HEK293 (cell line): ENCODE data around the gene NOVA2.

Experiments used
- CTCF ChIA-PET: fragments of 350-600 bp; formaldehyde crosslinking; extraction: SDS; loops from one replicate; lab custom pipeline; 2021; ENCODE audit warnings: antibody characterized with exemption; lab: Yijun Ruan, JAX
- POLR2A ChIA-PET: fragments of 300-600 bp; formaldehyde crosslinking; extraction: SDS; loops from one replicate; lab custom pipeline; 2020; ENCODE audit warnings: antibody characterized with exemption, inconsistent platforms; lab: Yijun Ruan, JAX
- H3K27ac ChIP-seq: fragments of 200-500 bp; sonication (Bioruptor generic); 2 replicates; pipeline ENCODE4 v1.5.1; 2014; ENCODE audit warnings: low read depth, low read length, control low read depth, inconsistent platforms; ENCODE audit errors: extremely low read depth
- H3K36me3 ChIP-seq, 2 experiments: fragments of 200-500 bp in 1 of 2; sonication (Bioruptor generic) in 1 of 2; 1 replicate in 1 of 2; 2 replicates in 1 of 2; pipeline ENCODE4 v1.5.1; 2014 to 2017; ENCODE audit warnings: inconsistent platforms in 2 of 2, low read length in 2 of 2; ENCODE audit not compliant: control insufficient read depth in 2 of 2, insufficient read depth in 1 of 2
- H3K4me1 ChIP-seq: fragments of 200-500 bp; sonication (Bioruptor generic); 2 replicates; pipeline ENCODE4 v1.5.1; 2014; ENCODE audit warnings: mild to moderate bottlenecking, low read length, inconsistent platforms; ENCODE audit not compliant: control insufficient read depth, insufficient read depth
- H3K4me3 ChIP-seq: 2 replicates; pipeline ENCODE4 v1.5.1; 2011; ENCODE audit warnings: low read depth, mild to moderate bottlenecking, control low read depth, low read length, moderate library complexity
- H3K9me3 ChIP-seq: fragments of 200-500 bp; sonication (Bioruptor generic); 2 replicates; pipeline ENCODE4 v1.5.1; 2014; ENCODE audit warnings: low read depth, low read length, inconsistent platforms; ENCODE audit not compliant: control insufficient read depth, insufficient read depth
- BCL11A ChIP-seq: fragments of 450-650 bp; formaldehyde crosslinking; IDR thresholded peaks from 2 replicates; pipeline ENCODE4 v1.5.1; 2016; ENCODE audit warnings: low read depth, missing biosample characterization, missing genetic modification characterization
- EGR2 ChIP-seq: fragments of 450-650 bp; formaldehyde crosslinking; IDR thresholded peaks from 2 replicates; pipeline ENCODE4 v1.5.1; 2016; ENCODE audit warnings: low read depth, missing biosample characterization, missing genetic modification characterization
- GLIS1 ChIP-seq: fragments of 450-650 bp; formaldehyde crosslinking; IDR thresholded peaks from 2 replicates; pipeline ENCODE4 v1.5.1; 2016; ENCODE audit warnings: missing biosample characterization, missing genetic modification characterization
- GLIS2 ChIP-seq: fragments of 450-650 bp; formaldehyde crosslinking; IDR thresholded peaks from 2 replicates; pipeline ENCODE4 v1.5.1; 2016; ENCODE audit warnings: missing biosample characterization, missing genetic modification characterization
- HIC1 ChIP-seq: fragments of 450-650 bp; formaldehyde crosslinking; IDR thresholded peaks from 2 replicates; pipeline ENCODE4 v1.5.1; 2016; ENCODE audit warnings: missing biosample characterization, missing genetic modification characterization
- KLF1 ChIP-seq: fragments of 450-650 bp; formaldehyde crosslinking; IDR thresholded peaks from 2 replicates; pipeline ENCODE4 v1.5.1; 2016; ENCODE audit warnings: missing biosample characterization, missing genetic modification characterization
- KLF17 ChIP-seq: fragments of 450-650 bp; formaldehyde crosslinking; IDR thresholded peaks from 2 replicates; pipeline ENCODE4 v1.5.1; 2016; ENCODE audit warnings: missing biosample characterization, missing genetic modification characterization
- SP2 ChIP-seq: fragments of 450-650 bp; formaldehyde crosslinking; IDR thresholded peaks from 2 replicates; pipeline ENCODE4 v1.5.1; 2016; ENCODE audit warnings: missing biosample characterization, missing genetic modification characterization
- SP3 ChIP-seq: fragments of 450-650 bp; formaldehyde crosslinking; IDR thresholded peaks from 2 replicates; pipeline ENCODE4 v1.5.1; 2016; ENCODE audit warnings: missing biosample characterization, missing genetic modification characterization
- SP7 ChIP-seq: fragments of 450-650 bp; formaldehyde crosslinking; IDR thresholded peaks from 2 replicates; pipeline ENCODE4 v1.5.1; 2016; ENCODE audit warnings: missing biosample characterization, missing genetic modification characterization
- ZBTB48 ChIP-seq: fragments of 450-650 bp; formaldehyde crosslinking; IDR thresholded peaks from 2 replicates; pipeline ENCODE4 v1.5.1; 2016; ENCODE audit warnings: missing biosample characterization, missing genetic modification characterization
- ZBTB6 ChIP-seq: fragments of 450-650 bp; formaldehyde crosslinking; IDR thresholded peaks from 2 replicates; pipeline ENCODE4 v1.5.1; 2017; ENCODE audit warnings: missing biosample characterization, missing genetic modification characterization
- ZBTB7A ChIP-seq: fragments of 450-650 bp; formaldehyde crosslinking; IDR thresholded peaks from 2 replicates; pipeline ENCODE4 v1.5.1; 2016; ENCODE audit warnings: low read depth, missing biosample characterization, missing genetic modification characterization
- ZFHX2 ChIP-seq: fragments of 450-650 bp; formaldehyde crosslinking; conservative IDR thresholded peaks from 2 replicates; pipeline ENCODE4 v1.5.1; 2016; ENCODE audit warnings: missing biosample characterization, missing genetic modification characterization
- ZNF24 ChIP-seq: fragments of 450-650 bp; formaldehyde crosslinking; IDR thresholded peaks from 2 replicates; pipeline ENCODE4 v1.5.1; 2016; ENCODE audit warnings: missing biosample characterization, missing genetic modification characterization
- ZNF335 ChIP-seq: fragments of 450-650 bp; formaldehyde crosslinking; conservative IDR thresholded peaks from 2 replicates; pipeline ENCODE4 v1.5.1; 2016; ENCODE audit warnings: missing biosample characterization, missing genetic modification characterization
- ZNF404 ChIP-seq: fragments of 450-650 bp; formaldehyde crosslinking; IDR thresholded peaks from 2 replicates; pipeline ENCODE4 v1.5.1; 2017; ENCODE audit warnings: missing biosample characterization, missing genetic modification characterization
- ZNF629 ChIP-seq: fragments of 450-650 bp; formaldehyde crosslinking; IDR thresholded peaks from 2 replicates; pipeline ENCODE4 v1.5.1; 2017; ENCODE audit warnings: missing biosample characterization, missing genetic modification characterization
- ZNF707 ChIP-seq: fragments of 450-650 bp; formaldehyde crosslinking; IDR thresholded peaks from 2 replicates; pipeline ENCODE4 v1.5.1; 2016; ENCODE audit warnings: missing biosample characterization, missing genetic modification characterization
- TF ChIP-seq, protein P1 (sequence below): fragments of 450-650 bp; formaldehyde crosslinking; IDR thresholded peaks from 2 replicates; pipeline ENCODE4 v1.5.1; 2016; ENCODE audit warnings: missing biosample characterization, missing genetic modification characterization
- TF ChIP-seq, protein P2 (sequence below): fragments of 450-650 bp; formaldehyde crosslinking; IDR thresholded peaks from 2 replicates; pipeline ENCODE4 v1.5.1; 2016; ENCODE audit warnings: missing biosample characterization, missing genetic modification characterization
- TF ChIP-seq, protein P3 (sequence below): fragments of 450-650 bp; formaldehyde crosslinking; IDR thresholded peaks from 2 replicates; pipeline ENCODE4 v1.5.1; 2016; ENCODE audit warnings: missing biosample characterization, missing genetic modification characterization

The NOVA2 gene

DNA sequence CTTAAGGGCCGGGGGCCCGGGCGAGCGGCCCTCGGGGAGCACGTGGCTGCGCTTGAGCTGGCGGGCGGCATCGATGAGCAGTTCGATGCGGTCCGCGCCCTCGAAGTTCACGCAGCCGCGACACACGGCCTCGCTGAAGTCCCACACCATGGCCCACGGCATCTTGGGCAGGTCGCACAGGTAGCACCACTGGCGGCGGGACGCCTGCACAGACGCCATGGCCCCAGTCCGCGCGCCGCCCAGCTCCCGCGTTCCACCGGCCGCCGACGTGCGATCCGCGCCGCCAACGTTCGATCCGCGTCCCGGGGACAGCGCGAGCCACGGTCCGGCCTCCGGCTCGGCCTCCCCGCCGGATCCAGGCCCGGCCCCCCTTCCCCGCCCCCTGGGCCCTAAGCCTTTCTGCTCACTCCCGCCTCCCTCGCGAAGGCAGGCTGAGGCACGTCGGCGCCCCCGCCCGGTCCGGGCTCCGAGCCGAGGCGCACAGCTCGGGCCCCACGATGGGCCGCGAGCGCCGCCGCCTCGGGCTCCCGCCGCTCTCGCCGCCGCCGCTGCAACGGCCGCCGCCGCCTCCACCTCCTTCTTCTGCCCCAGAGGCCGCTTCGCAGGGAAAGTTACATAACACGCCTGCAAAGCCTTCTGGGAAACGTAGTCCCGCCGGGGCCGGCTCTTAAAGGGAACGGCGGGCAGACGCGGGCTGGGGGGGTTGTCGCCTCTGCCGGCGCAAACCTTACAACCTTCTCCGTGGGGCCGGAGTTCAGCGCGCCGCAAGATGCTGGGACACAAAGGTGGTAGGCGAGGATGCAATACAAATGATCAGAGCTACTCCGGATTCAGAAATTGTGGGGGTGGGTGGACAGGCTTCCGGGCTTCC, 87.9 kb downstream of the NOVA2 start, which contains the start of gene IRF2BP1 (continued):
- TF ChIP-seq ZBTB6 (tag by site-specific recombination) (0 out of 2 replicates have a peak, but pooled peaks have one; percentile 37), ZFHX2 (tag by site-specific recombination) (peak; percentile 18; the same call in 1 of the 2 replicates), ZNF707 (no peak), KLF1 (tag by site-specific recombination) (peak; percentile 4; the same call in 1 of the 2 replicates)
- TF ChIP-seq, protein P1, sequence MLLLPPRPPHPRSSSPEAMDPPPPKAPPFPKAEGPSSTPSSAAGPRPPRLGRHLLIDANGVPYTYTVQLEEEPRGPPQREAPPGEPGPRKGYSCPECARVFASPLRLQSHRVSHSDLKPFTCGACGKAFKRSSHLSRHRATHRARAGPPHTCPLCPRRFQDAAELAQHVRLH: peak; percentile 90; the same call in 1 of the 2 replicates

DNA sequence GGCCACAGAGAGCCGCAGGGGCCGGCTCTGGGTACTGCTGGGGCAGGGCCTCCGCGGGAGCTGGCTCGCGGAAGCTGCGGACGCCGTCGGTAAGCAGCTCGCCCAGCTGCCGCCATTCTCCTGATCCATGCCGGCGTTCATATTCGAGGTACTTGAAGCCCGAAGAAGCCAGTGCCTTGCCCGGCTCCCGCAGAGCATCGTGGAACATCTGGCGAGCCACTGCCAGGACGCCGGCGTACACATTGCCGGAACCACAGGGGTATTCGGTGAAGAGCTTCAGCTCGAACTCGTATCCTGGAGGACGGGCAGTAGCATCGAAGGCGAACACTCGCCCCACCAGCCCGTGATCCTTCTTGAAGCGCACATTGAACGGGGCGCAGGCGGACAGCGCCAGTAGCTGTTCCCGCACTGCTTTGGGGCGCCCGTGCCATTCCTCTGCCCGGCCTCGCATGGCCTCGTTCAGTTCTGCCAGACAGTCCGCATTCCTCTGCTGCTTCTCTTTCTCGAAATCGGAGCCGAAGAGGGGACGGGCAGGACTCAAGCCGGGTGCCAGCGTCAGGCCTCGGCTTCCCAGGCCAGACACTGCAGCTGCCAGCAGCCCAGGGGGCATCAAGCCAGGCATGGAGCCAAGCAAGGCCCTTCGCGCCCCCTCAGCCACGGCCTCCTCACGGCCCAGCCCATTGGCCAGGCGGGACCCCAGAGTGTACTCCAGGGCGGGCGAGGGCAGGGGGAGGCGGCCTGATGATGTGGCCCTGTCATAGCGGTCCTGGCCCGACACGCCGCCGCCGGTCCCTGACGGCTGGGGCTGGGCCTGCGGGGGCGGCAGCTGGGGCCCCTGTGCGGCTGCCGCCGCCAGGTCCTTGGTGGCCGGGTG, 88.7 kb downstream of the NOVA2 start:
- H3K27ac ChIP-seq: peak overlapping the region; percentile 93
- ChIA-PET POLR2A (interaction anchor here (0.5 to 4.1 kb wide), 7 partner anchors 17 to 111 kb away, joined by 3 to 46 read pairs (median 4); partner anchors contain the start of genes CCDC61, MYPOP and SYMPK), CTCF (interaction anchor here (0.5 to 8.8 kb wide), 5 partner anchors 19 to 379 kb away, joined by 3 to 91 read pairs (median 9); partner anchors contain the start of genes FOXA3 and SYMPK)
- H3K36me3 ChIP-seq: peaks cover 0 to 16% of the 10 kb centered on the region in 2 experiments; a peak in 2 of 3 replicates
- H3K4me1 ChIP-seq: peaks cover 13% of the 10 kb centered on the region
- no peaks in the 10 kb centered on the region for H3K9me3 ChIP-seq
- peak overlapping the region; percentile 65 for H3K4me3 ChIP-seq
- TF ChIP-seq ZNF404 (tag by site-specific recombination) (no peak), ZFHX2 (tag by site-specific recombination) (peak; percentile 74), GLIS1 (peak; percentile 70; the same call in 1 of the 2 replicates), KLF17 (tag by site-specific recombination) (no peak), SP7 (no peak), ZNF629 (tag by site-specific recombination) (no peak), ZNF24 (tag by site-specific recombination) (no peak), SP2 (peak; percentile 62), HIC1 (peak; percentile 77), EGR2 (peak; percentile 31; the same call in 1 of the 2 replicates), SP3 (0 out of 2 replicates have a peak, but pooled peaks have one; percentile 21), ZNF335 (tag by site-specific recombination) (peak; percentile 56), GLIS2 (tag by site-specific recombination) (peak; percentile 85), BCL11A (tag by site-specific recombination) (peak; percentile 25; the same call in 1 of the 2 replicates), ZBTB48 (peak; percentile 72), ZBTB7A (tag by site-specific recombination) (no peak)
- TF ChIP-seq, protein P2, sequence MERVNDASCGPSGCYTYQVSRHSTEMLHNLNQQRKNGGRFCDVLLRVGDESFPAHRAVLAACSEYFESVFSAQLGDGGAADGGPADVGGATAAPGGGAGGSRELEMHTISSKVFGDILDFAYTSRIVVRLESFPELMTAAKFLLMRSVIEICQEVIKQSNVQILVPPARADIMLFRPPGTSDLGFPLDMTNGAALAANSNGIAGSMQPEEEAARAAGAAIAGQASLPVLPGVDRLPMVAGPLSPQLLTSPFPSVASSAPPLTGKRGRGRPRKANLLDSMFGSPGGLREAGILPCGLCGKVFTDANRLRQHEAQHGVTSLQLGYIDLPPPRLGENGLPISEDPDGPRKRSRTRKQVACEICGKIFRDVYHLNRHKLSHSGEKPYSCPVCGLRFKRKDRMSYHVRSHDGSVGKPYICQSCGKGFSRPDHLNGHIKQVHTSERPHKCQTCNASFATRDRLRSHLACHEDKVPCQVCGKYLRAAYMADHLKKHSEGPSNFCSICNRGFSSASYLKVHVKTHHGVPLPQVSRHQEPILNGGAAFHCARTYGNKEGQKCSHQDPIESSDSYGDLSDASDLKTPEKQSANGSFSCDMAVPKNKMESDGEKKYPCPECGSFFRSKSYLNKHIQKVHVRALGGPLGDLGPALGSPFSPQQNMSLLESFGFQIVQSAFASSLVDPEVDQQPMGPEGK (tag by site-specific recombination): peak; percentile 50; the same call in 1 of the 2 replicates
- TF ChIP-seq, protein P3, sequence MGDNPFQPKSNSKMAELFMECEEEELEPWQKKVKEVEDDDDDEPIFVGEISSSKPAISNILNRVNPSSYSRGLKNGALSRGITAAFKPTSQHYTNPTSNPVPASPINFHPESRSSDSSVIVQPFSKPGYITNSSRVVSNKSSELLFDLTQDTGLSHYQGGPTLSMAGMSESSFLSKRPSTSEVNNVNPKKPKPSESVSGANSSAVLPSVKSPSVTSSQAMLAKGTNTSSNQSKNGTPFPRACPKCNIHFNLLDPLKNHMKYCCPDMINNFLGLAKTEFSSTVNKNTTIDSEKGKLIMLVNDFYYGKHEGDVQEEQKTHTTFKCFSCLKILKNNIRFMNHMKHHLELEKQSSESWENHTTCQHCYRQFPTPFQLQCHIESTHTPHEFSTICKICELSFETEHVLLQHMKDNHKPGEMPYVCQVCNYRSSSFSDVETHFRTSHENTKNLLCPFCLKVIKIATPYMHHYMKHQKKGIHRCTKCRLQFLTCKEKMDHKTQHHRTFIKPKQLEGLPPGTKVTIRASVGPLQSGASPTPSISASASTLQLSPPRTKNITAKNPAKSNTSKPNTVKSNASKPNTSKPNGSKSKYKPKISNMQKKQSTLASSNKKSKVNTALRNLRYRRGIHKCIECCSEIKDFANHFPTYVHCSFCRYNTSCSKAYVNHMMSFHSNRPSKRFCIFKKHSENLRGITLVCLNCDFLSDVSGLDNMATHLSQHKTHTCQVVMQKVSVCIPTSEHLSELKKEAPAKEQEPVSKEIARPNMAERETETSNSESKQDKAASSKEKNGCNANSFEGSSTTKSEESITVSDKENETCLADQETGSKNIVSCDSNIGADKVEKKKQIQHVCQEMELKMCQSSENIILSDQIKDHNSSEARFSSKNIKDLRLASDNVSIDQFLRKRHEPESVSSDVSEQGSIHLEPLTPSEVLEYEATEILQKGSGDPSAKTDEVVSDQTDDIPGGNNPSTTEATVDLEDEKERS: no peak
